NT2/D1 (cell line): ENCODE results near the gene DRD4.

Experiments used
- SUZ12 ChIP-seq: IDR thresholded peaks from 2 replicates; pipeline ENCODE4 v1.6.1; 2011; ENCODE audit not compliant: insufficient read length, insufficient read depth; ENCODE audit errors: extremely low read depth
- YY1 ChIP-seq: IDR thresholded peaks from 2 replicates; pipeline ENCODE4 v1.6.1; 2011; ENCODE audit not compliant: insufficient read length, insufficient read depth
- ZNF274 ChIP-seq: IDR thresholded peaks from 2 replicates; pipeline ENCODE4 v1.6.1; 2011; ENCODE audit warnings: mild to moderate bottlenecking, low read depth, low read length

DNA sequence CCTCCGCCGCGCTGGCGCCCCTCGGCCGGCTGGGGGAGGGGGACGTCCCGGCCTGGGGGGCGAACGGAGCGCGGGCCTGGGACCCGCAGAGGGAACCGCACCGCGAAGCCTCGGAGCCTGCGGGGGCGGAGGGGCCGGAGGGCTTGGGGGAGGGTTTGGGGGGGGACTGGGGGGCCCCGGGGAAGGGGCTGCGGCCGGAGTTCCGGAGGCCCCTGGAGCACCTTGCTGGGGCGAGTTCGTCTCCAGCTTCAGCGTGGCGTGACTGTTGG, 9.8 kb upstream of the DRD4 start:
- TF ChIP-seq YY1 (no peak), SUZ12 (no peak), ZNF274 (no peak)
